Activated naive CD8-positive, alpha-beta T cell treated with anti-CD3 and anti-CD28 coated beads, Interleukin-2, amount 10 ng/mL, durations not matched to agents 7 days and 5 days (primary cell): Measurements from ENCODE around the gene CEP170. TPM values are rescaled to one million over a fixed set of nuclear protein-coding genes. Genes with fewer than 3 reads are reported as not detected.
"Not testable (repeated sequence)": the region's sequence is repeated elsewhere in the genome, so short reads cannot be mapped to it uniquely, and the experiment has no call there.

Experiments
- ATAC-seq: fragments of 150-1000 bp; cut with Tn5 transposase; one replicate; pipeline ENCODE4 v1.10.0; 2021; ENCODE audit warnings: low read depth, moderate library complexity
- POLR2A ChIA-PET: fragments of 350-600 bp; sonication (Branson Sonifier 250); formaldehyde crosslinking; loops from one replicate; lab custom pipeline; 2021; ENCODE audit warnings: antibody characterized with exemption; lab: Charles Lee
- DNase-seq: peaks from one replicate; pipeline ENCODE4 v3.0.0; 2021
- H3K27ac Mint-ChIP-seq: one replicate; pipeline ENCODE4 v1.8.0; 2022; ENCODE audit warnings: mild to moderate bottlenecking, mixed read lengths
- H3K27me3 Mint-ChIP-seq: one replicate; pipeline ENCODE4 v1.8.0; 2022; ENCODE audit warnings: mild to moderate bottlenecking, moderate library complexity, mixed read lengths
- H3K36me3 Mint-ChIP-seq: one replicate; pipeline ENCODE4 v1.8.0; 2021; ENCODE audit warnings: mild to moderate bottlenecking, mixed read lengths
- H3K4me1 Mint-ChIP-seq: one replicate; pipeline ENCODE4 v1.8.0; 2021; ENCODE audit warnings: mixed read lengths
- H3K4me3 Mint-ChIP-seq: one replicate; pipeline ENCODE4 v1.8.0; 2022; ENCODE audit warnings: mild to moderate bottlenecking, moderate library complexity, mixed read lengths
- H3K9me3 Mint-ChIP-seq: one replicate; pipeline ENCODE4 v1.8.0; 2021; ENCODE audit warnings: mixed read lengths
- total RNA-seq, 2 experiments: library from RNA; stranded (reverse); gene quantifications; one replicate each; pipeline ENCODE4 v1.2.3, GENCODE V29; 2021

CEP170 gene
- total RNA-seq, 2 experiments from 2014 or later, result 36.1 to 37.8 TPM

DNA sequence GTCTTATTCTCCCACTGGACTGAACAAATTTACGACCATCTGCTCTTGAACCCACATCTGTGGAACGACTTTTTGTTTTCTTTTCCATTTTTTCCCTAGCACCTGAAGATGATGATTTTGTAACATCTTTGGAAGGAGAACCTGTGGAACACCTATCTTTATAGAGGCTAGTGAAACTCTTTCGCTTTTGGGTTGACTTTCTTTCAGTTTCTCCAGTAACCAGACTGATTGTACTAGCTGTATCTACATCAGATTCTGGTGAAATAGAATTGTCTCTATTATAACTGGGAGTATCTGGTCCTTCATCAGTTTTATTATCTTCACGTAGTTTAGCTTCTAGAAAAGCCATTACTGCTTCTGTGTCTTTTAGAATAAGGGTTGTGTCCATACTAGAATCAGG is 90.2 kb downstream of the CEP170 start:
- DNase-seq, ATAC-seq, H3K4me1 Mint-ChIP-seq, H3K4me3 Mint-ChIP-seq, H3K9me3 Mint-ChIP-seq, H3K27ac Mint-ChIP-seq, POLR2A ChIA-PET, H3K27me3 Mint-ChIP-seq: not testable (repeated sequence)
- peaks cover 12% of the 10 kb centered on the region for H3K36me3 Mint-ChIP-seq

DNA sequence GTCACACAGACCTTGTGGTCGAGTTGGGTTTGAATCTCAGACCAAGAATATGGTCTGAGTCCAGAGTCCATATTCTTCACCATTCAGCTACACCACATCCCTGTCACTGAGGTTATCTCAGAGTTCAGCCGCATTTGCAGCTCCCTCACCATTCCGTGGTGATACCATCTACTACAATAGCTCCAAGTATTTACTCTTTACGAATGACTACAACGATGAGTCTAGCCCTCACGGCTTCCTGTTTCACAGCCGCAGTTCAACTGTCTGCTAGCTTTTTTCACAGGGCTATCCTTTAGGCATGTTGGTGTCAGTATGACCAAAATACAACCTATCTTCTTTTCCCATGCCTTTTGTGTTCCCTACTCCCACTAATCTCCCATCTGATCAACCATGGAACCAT is 104.2 kb downstream of the CEP170 start:
- H3K4me3 Mint-ChIP-seq, H3K9me3 Mint-ChIP-seq, H3K27me3 Mint-ChIP-seq, H3K4me1 Mint-ChIP-seq, ATAC-seq, DNase-seq, POLR2A ChIA-PET, H3K27ac Mint-ChIP-seq: not testable (repeated sequence)
- peaks cover 10% of the 10 kb centered on the region for H3K36me3 Mint-ChIP-seq

DNA sequence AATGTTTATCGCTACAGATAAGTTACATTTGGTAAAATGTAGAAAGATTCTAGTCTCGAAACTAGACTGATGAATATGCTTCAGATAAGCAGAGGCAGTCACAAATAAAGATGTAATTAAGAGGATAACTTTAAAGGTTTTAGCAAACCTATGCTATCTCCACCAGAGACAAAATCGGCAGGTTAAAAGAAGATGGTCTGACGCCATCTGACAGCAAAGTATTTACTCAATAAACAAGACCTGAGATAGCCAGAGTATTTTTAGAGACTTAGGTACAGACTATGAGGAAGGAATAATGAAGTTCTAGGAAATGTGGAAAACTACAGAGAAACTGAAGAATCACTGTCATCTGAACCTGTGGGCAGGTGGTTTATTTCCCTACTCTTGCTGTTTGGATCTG is 106.0 kb downstream of the CEP170 start:
- H3K27ac Mint-ChIP-seq, H3K4me1 Mint-ChIP-seq, H3K4me3 Mint-ChIP-seq, H3K9me3 Mint-ChIP-seq, POLR2A ChIA-PET, H3K27me3 Mint-ChIP-seq, DNase-seq, H3K36me3 Mint-ChIP-seq, ATAC-seq: not testable (repeated sequence)

DNA sequence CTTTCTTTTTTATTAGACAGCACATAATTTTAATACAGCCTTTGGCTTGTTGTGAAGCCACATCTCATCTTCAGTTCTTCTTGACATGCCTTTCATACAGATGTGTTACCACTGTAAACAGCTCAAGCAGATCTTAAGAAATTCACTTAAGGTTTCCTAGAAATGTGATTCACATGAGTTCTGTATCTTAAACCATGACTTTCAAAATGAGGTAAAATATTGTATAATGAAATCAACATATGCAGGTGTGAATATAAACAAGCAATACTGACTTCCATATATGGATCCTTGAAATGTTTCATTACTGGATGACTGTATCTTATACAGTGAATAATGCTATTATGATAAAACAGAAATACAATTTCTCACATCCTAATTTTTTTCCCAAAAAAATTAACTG is 107.7 kb downstream of the CEP170 start:
- H3K36me3 Mint-ChIP-seq, H3K27me3 Mint-ChIP-seq, H3K27ac Mint-ChIP-seq: not testable (repeated sequence)

DNA sequence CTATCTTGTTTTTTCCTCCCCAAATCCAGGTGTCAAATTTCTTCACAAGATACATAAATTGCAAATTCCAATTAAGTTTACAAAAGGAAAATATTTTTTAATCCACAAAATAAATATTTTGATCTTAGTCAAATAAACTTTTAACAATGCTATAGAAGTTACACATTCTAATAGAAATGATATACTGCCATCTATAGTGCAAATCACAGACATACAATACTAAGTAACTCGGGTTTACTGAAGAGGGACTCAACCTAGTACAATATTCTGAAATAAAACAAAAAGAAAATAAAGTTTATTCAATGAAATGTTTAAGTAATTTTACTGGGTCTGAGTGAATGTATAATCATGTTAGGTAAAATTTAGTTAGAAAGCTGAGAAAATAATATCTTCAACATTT is 114.6 kb downstream of the CEP170 start:
- H3K27me3 Mint-ChIP-seq, H3K9me3 Mint-ChIP-seq, H3K4me1 Mint-ChIP-seq, H3K27ac Mint-ChIP-seq, H3K36me3 Mint-ChIP-seq, POLR2A ChIA-PET, H3K4me3 Mint-ChIP-seq, ATAC-seq, DNase-seq: not testable (repeated sequence)

More for the DNA sequence above, 107.7 kb downstream of the CEP170 start:
- POLR2A ChIA-PET, H3K4me1 Mint-ChIP-seq, H3K4me3 Mint-ChIP-seq, DNase-seq, ATAC-seq, H3K9me3 Mint-ChIP-seq: not testable (repeated sequence)

DNA sequence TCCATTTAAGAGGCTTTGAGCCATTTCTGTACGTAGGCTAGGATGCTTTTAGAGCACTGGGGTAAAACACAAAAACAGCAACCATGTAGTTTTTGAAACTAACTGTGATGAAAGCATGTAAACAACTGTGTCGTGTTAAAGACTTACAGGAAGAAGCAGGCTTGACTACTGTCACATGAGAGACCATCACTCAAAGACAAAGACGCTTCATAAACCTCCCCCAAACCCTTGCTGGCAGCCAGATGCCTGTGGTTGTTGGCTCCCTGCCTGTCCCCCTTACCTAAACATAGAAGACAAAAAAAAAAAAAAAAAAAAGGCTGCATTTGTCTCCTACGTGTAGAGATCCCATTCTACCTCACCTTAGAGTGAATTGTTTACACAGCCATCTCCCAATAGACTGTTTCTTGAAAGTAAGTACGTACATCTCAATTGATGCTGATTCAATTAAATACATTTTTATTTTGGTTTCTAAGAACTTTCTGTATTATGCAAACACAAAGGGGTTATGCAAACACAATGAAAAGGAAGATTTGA is 132.1 kb downstream of the CEP170 start:
- Mint-ChIP-seq H3K4me1 (peaks cover 10% of the 10 kb centered on the region), H3K27ac (peak overlapping the region; percentile 77)
- H3K27me3 Mint-ChIP-seq, H3K36me3 Mint-ChIP-seq, H3K4me3 Mint-ChIP-seq, ATAC-seq, DNase-seq, H3K9me3 Mint-ChIP-seq, POLR2A ChIA-PET: not testable (repeated sequence)

DNA sequence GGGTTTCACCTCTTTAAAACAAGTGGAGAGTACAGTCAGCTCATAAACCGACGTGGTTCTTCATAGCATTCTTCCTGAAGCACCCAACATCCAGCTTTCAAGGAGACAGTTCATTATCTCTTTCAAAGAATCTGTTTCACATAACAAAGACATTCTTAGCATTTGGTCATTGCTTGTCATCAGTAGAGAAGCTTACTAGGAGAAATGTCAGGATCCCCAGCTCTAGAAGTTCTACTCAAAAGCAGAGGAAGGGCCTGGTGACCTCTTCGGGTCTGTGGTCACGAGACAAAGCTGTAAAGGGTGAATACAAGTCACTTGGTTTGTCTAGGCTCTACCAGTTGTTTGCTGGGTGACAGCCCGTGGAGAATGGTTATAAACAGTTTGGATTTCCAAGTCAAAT is 133.1 kb downstream of the CEP170 start:
- POLR2A ChIA-PET, H3K36me3 Mint-ChIP-seq, DNase-seq, ATAC-seq, H3K9me3 Mint-ChIP-seq, H3K4me3 Mint-ChIP-seq, H3K27ac Mint-ChIP-seq, H3K27me3 Mint-ChIP-seq: not testable (repeated sequence)
- H3K4me1 Mint-ChIP-seq, result peaks cover 10% of the 10 kb centered on the region

DNA sequence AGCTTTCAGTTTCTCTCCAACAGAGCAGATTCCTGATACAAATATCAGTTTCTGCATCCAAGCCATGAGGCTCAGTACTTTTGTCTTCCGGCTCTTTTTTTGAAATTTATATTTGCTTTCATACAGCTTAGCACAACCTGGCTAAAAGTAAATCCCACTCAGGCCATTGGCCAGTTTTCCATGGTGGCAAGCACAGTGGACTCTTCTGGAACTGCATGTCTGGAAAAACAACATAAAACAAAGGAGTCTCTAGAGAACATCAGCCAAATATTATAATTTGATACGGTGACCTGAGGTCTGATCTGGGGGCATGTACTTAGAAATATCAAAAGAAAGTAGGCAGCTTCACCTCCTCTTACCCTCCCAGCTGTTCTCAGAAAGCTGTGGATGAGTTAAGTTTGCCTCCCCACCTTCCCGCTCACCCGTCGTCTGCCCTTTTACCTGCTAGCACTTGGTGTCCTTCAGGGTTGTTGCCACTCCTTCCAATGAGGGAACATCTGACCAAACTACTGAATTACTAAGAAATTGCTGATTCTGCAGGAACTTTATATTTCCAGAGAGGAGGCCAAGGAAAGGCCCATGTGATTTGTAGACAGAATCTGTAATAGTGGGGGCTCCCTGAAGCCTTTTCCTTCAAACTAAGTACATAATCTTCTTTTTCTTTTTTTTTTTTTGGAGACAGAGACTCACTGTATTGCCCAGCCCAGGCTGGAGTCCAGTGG is 136.3 kb downstream of the CEP170 start:
- H3K27ac Mint-ChIP-seq, H3K9me3 Mint-ChIP-seq, POLR2A ChIA-PET, DNase-seq, H3K4me3 Mint-ChIP-seq, H3K27me3 Mint-ChIP-seq, H3K36me3 Mint-ChIP-seq, ATAC-seq: not testable (repeated sequence)
- peaks cover 18% of the 10 kb centered on the region for H3K4me1 Mint-ChIP-seq

DNA sequence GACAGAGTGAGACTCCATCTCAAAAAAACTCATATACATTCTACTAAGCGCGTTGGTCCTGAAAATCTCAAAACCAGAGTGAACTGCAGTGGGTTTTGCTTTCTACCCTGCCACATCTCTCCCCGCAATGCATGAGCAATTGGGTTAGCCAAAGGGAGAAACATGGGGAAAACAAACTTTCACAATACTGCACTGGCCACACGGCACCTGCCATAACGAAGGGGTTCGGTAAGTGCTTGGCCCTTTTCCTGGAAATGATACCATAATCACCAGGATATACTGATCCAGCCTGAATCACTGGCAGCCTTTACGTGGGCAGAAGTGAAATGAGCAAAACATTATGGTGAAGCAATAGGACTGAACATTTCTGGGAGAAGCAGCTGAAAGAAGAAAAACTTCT is 138.9 kb downstream of the CEP170 start:
- ATAC-seq, H3K4me1 Mint-ChIP-seq, H3K36me3 Mint-ChIP-seq, H3K4me3 Mint-ChIP-seq, H3K27me3 Mint-ChIP-seq, H3K27ac Mint-ChIP-seq, POLR2A ChIA-PET, DNase-seq, H3K9me3 Mint-ChIP-seq: not testable (repeated sequence)

DNA sequence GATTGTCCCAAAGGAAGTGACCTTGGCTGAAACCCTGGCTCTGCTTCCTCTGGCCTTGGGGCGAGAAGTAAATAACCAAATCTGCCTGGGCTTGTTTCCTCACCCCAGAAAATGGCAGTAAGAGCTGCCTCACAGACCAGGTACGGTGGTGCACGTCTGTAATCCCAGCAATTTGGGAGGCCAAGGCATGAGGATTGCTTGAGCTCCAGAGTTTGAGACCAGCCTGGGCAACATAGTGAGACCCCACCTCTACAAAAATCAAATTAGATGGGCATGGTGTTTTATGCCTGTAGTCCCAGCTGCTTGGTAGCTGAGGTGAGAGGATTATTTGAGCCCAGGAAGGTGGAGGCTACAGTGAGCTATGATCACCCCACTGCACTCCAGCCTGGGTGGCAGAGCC is 140.3 kb downstream of the CEP170 start:
- peak overlapping the region; percentile 8 for H3K4me3 Mint-ChIP-seq
- POLR2A ChIA-PET, H3K27ac Mint-ChIP-seq: not testable (repeated sequence)

DNA sequence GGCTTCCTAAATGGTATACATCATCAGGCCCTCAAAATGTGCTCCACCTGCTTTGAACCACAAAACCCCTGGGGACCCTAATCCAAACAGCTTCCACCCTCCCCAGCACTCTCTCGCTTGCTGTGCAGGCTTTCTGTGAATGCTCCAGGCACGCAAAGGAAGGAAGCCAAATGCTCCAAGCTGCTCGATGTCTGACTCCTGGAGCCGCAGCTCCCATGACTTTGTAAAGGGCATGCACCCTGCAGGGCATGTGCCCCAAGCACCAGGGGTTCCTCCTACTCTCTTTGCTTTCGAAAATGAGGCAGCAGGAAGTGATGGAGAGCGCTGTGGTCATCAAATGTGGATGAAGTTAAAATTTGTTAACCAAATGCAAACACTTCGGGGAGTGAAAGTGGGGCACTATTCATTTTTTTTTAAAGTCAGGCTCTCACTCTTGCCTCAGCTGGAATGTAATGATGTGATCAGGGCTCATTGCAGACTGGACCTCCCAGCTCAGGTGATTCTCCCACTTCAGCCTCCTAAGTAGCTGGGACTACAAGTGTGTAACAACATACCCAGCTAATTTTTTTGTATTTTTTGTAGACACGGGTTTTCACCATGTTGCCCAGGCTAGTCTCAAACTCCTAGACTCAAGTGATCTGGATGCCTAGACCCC is 140.9 kb downstream of the CEP170 start:
- H3K27ac Mint-ChIP-seq, H3K9me3 Mint-ChIP-seq, H3K36me3 Mint-ChIP-seq, H3K27me3 Mint-ChIP-seq, H3K4me1 Mint-ChIP-seq, POLR2A ChIA-PET: not testable (repeated sequence)
- peak overlapping the region; percentile 58 for H3K4me3 Mint-ChIP-seq
- DNase-seq (peak; percentile 33), ATAC-seq (peak; percentile 89)

More for the DNA sequence above, 140.3 kb downstream of the CEP170 start:
- not testable (repeated sequence) for H3K9me3 Mint-ChIP-seq, H3K27me3 Mint-ChIP-seq, H3K36me3 Mint-ChIP-seq, ATAC-seq, H3K4me1 Mint-ChIP-seq, DNase-seq

DNA sequence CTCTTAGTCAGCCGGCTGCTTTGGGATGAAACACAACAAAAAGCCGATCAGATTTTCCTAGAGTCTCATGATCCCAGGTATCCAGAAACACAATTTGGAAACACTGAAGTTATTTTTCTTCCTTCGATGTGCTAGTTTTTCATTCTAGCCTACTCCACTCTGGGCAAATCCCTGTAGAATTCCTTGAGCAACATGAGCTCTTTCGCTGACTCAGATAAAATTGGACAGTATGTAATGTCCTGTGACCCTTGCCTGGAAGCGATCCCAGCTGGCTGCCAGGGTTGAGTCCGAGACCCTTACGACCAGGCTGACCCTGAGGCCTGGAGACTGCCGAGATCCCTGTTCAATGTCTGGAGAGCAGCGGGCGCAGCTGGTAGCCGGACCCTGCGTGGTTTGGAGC is 147.9 kb downstream of the CEP170 start:
- DNase-seq, H3K36me3 Mint-ChIP-seq, H3K4me3 Mint-ChIP-seq, H3K27ac Mint-ChIP-seq, H3K27me3 Mint-ChIP-seq, ATAC-seq, POLR2A ChIA-PET, H3K9me3 Mint-ChIP-seq, H3K4me1 Mint-ChIP-seq: not testable (repeated sequence)

DNA sequence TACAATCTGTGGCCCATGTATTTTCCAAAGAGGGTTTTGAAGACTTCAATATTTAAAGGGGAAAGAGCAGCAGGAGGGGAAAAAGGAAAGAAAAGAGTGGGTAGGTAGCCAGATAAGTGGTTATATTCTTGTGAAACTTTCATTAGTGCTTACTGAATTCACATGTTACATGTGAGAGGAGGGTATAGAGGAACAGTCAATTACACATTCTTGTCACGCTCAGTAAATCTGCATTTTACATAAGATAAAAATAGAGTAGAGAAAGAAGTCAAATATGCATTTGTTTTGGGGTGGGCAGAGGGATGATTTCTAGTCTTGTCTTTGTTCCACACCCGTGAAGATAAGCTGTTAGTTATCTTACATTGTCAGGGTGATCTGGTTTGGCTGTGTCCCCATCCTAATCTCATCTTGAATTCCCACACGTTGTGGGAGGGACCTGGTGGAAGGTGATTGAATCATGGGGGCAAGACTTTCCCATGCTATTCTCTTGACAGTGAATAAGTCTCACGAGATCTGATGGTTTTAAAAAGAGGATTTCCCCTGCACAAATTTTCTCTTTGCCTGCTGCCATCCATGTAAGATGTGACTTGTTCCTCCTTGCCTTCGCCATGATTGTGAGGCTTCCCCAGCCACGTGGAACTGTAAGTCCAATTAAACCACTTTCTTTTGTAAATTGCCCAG is 149.3 kb downstream of the CEP170 start:
- H3K9me3 Mint-ChIP-seq, H3K4me1 Mint-ChIP-seq, H3K36me3 Mint-ChIP-seq, H3K27ac Mint-ChIP-seq, H3K4me3 Mint-ChIP-seq, H3K27me3 Mint-ChIP-seq, POLR2A ChIA-PET, ATAC-seq, DNase-seq: not testable (repeated sequence)
